Breast epithelium (tissue), 4 donors: ENCODE data around the gene SLC35F3. TPM values are rescaled to one million over a fixed set of nuclear protein-coding genes. Genes with fewer than 3 reads are reported as not detected.

Source experiments
- DNase-seq, 2 donors: peaks; one replicate each; pipeline ENCODE4 v3.0.0-alpha.2; 2019; ENCODE audit warnings: low spot score in 2 of 2
- H3K27ac ChIP-seq, 2 donors: fragments of 200-600 bp; sonication (generic) in 1 of 2; one replicate each; pipeline ENCODE4 v1.5.1; 2016 to 2019; ENCODE audit warnings: mild to moderate bottlenecking in 1 of 2
- H3K27me3 ChIP-seq, 2 donors: fragments of 200-600 bp; sonication (generic) in 1 of 2; one replicate each; pipeline versions ENCODE4 v1.5.1 to v1.6.0; 2017 to 2019; ENCODE audit warnings: control low read depth in 1 of 2, mild to moderate bottlenecking in 1 of 2
- H3K36me3 ChIP-seq: fragments of 200-600 bp; one replicate; pipeline ENCODE4 v1.5.1; 2019
- H3K4me1 ChIP-seq, 2 donors: fragments of 200-600 bp; sonication (generic); one replicate each; pipeline ENCODE4 v1.5.1; 2016 to 2019; ENCODE audit warnings: control low read depth in 1 of 2
- H3K4me3 ChIP-seq, 3 donors: fragments of 200-600 bp; sonication (generic); 1 replicate in 2 of 3; 2 replicates in 1 of 3; pipeline ENCODE4 v1.5.1; 2016 to 2019; ENCODE audit warnings: mild to moderate bottlenecking in 3 of 3, moderate library complexity in 2 of 3
- H3K9me3 ChIP-seq, 2 donors: fragments of 200-600 bp; sonication (generic) in 1 of 2; one replicate each; pipeline ENCODE4 v1.5.1; 2016 to 2019; ENCODE audit warnings: control low read depth in 1 of 2
- CTCF ChIP-seq, 3 donors: fragments of 450-650 bp; IDR thresholded peaks; one replicate each; pipeline ENCODE4 v1.5.1; 2016 to 2017; ENCODE audit warnings: antibody characterized with exemption in 3 of 3, mild to moderate bottlenecking in 3 of 3, moderate library complexity in 3 of 3
- POLR2A ChIP-seq: fragments of 450-650 bp; IDR thresholded peaks from one replicate; pipeline ENCODE4 v1.6.1; 2016; ENCODE audit warnings: antibody characterized with exemption, mild to moderate bottlenecking, moderate library complexity
- POLR2AphosphoS5 ChIP-seq, 3 donors: sonication (generic); formaldehyde crosslinking; IDR thresholded peaks; one replicate each; pipeline ENCODE4 v1.6.1; 2017; ENCODE audit warnings: antibody characterized with exemption in 3 of 3
- intact Hi-C: fragments of 100-400 bp; cut with DNase I; formaldehyde crosslinking; loops from one replicate; pipeline ENCODE4 v1.15.1; 2023; ENCODE audit warnings: low total_unique reads
- total RNA-seq, 3 donors: library from RNA; depleted of rRNA; stranded (reverse); fragments of >200 nt; gene quantifications; one replicate each; pipeline ENCODE4 v1.1.0, GENCODE V29; 2016

SLC35F3 gene
- total RNA-seq, 3 donors from 2014 or later, result 8.8 to 13.0 TPM; not detected in 1

GRCh38 chr1:234008591-234008990 lies 104.1 kb downstream of the SLC35F3 start:
- H3K27ac ChIP-seq, result no peak overlapping the region
- intact Hi-C loops, result no loop called here
- H3K27me3 ChIP-seq, result peaks cover 0 to 3% of the 10 kb centered on the region in 2 donors

GRCh38 chr1:234009668-234010067 lies 105.2 kb downstream of the SLC35F3 start:
- TF ChIP-seq CTCF (IDR thresholded peaks at IDR 0.05) (no peak), POLR2A (no peak), POLR2AphosphoS5 (IDR thresholded peaks at IDR 0.05) (no peak)
- Histone ChIP-seq H3K27ac (no peak overlapping the region), H3K36me3 (no peaks in the 10 kb centered on the region), H3K27me3 (peaks cover 0 to 3% of the 10 kb centered on the region in 2 donors), H3K9me3 (peaks cover 0 to 9% of the 10 kb centered on the region in 2 donors), H3K4me3 (no peak overlapping the region), H3K4me1 (no peaks in the 10 kb centered on the region)
- intact Hi-C loops, result no loop called here
- no peak for DNase-seq

More at GRCh38 chr1:234008591-234008990, 104.1 kb downstream of the SLC35F3 start:
- DNase-seq, result no peak
- Histone ChIP-seq H3K9me3 (peaks cover 0 to 9% of the 10 kb centered on the region in 2 donors), H3K4me3 (no peak overlapping the region), H3K36me3 (no peaks in the 10 kb centered on the region), H3K4me1 (no peaks in the 10 kb centered on the region)
- TF ChIP-seq CTCF (IDR thresholded peaks at IDR 0.05) (no peak), POLR2A (no peak), POLR2AphosphoS5 (IDR thresholded peaks at IDR 0.05) (no peak)

GRCh38 chr1:234014208-234014607 lies 109.7 kb downstream of the SLC35F3 start:
- intact Hi-C loops, result no loop called here
- H3K36me3 ChIP-seq, result no peaks in the 10 kb centered on the region
- H3K9me3 ChIP-seq, result peaks cover 0 to 6% of the 10 kb centered on the region in 2 donors
- H3K27me3 ChIP-seq, result no peaks in the 10 kb centered on the region
- no peak for DNase-seq
- no peak for TF ChIP-seq POLR2A
- no peak for TF ChIP-seq CTCF (IDR thresholded peaks at IDR 0.05)
- TF ChIP-seq POLR2AphosphoS5 (IDR thresholded peaks at IDR 0.05), result no peak
- H3K4me1 ChIP-seq, result no peaks in the 10 kb centered on the region
- H3K4me3 ChIP-seq, result no peak overlapping the region
- no peak overlapping the region for H3K27ac ChIP-seq

GRCh38 chr1:234018816-234019215 lies 114.3 kb downstream of the SLC35F3 start:
- Histone ChIP-seq H3K36me3 (no peaks in the 10 kb centered on the region), H3K27ac (no peak overlapping the region), H3K9me3 (no peaks in the 10 kb centered on the region), H3K4me3 (no peak overlapping the region), H3K4me1 (no peaks in the 10 kb centered on the region), H3K27me3 (no peaks in the 10 kb centered on the region)
- DNase-seq, result no peak
- TF ChIP-seq POLR2A, result no peak
- TF ChIP-seq POLR2AphosphoS5 (IDR thresholded peaks at IDR 0.05), result no peak
- intact Hi-C loops, result no loop called here

- Histone ChIP-seq H3K27me3 (no peaks in the 10 kb centered on the region), H3K9me3 (no peaks in the 10 kb centered on the region), H3K36me3 (no peaks in the 10 kb centered on the region), H3K4me3 (no peak overlapping the region), H3K27ac (no peak overlapping the region), H3K4me1 (no peaks in the 10 kb centered on the region)
- DNase-seq, result no peak
- TF ChIP-seq POLR2A, result no peak
- no peak for TF ChIP-seq CTCF (IDR thresholded peaks at IDR 0.05)
- no peak for TF ChIP-seq POLR2AphosphoS5 (IDR thresholded peaks at IDR 0.05)
- intact Hi-C loops, result no loop called here
Measured at GRCh38 chr1:234019387-234019786, 114.9 kb downstream of the SLC35F3 start.

GRCh38 chr1:234022302-234022701 lies 117.8 kb downstream of the SLC35F3 start:
- intact Hi-C loops, result no loop called here
- no peaks in the 10 kb centered on the region for H3K4me1 ChIP-seq
- H3K27ac ChIP-seq, result no peak overlapping the region
- TF ChIP-seq POLR2AphosphoS5 (IDR thresholded peaks at IDR 0.05), result no peak
- no peak for TF ChIP-seq POLR2A
- no peak for TF ChIP-seq CTCF (IDR thresholded peaks at IDR 0.05)
- DNase-seq, result no peak
- H3K9me3 ChIP-seq, result no peaks in the 10 kb centered on the region
- no peaks in the 10 kb centered on the region for H3K36me3 ChIP-seq
- no peaks in the 10 kb centered on the region for H3K27me3 ChIP-seq
- H3K4me3 ChIP-seq, result no peak overlapping the region
